Inflammatory macrophage (primary cell): Measurements from ENCODE around the gene GPR148.
A peak's percentile ranks its signal among the peaks of the same experiment; 100 is the strongest.
"Not testable (repeated sequence)": the region's sequence is repeated elsewhere in the genome, so short reads cannot be mapped to it uniquely, and the experiment has no call there.

Experiments used
- DNase-seq, 2 donors: peaks; one replicate each; pipeline ENCODE4 v3.0.0-alpha.2; 2020 to 2022
- total RNA-seq, 18 experiments: gene quantifications; one replicate each; lab custom pipeline; 2026; ENCODE audit warnings: mixed read lengths in 6 of 18, inconsistent platforms in 2 of 18; lab: John Stamatoyannopoulos, UW

The GPR148 gene, protein sequence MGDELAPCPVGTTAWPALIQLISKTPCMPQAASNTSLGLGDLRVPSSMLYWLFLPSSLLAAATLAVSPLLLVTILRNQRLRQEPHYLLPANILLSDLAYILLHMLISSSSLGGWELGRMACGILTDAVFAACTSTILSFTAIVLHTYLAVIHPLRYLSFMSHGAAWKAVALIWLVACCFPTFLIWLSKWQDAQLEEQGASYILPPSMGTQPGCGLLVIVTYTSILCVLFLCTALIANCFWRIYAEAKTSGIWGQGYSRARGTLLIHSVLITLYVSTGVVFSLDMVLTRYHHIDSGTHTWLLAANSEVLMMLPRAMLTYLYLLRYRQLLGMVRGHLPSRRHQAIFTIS
- 0 reads per million in 18 experiments for total RNA-seq

DNA sequence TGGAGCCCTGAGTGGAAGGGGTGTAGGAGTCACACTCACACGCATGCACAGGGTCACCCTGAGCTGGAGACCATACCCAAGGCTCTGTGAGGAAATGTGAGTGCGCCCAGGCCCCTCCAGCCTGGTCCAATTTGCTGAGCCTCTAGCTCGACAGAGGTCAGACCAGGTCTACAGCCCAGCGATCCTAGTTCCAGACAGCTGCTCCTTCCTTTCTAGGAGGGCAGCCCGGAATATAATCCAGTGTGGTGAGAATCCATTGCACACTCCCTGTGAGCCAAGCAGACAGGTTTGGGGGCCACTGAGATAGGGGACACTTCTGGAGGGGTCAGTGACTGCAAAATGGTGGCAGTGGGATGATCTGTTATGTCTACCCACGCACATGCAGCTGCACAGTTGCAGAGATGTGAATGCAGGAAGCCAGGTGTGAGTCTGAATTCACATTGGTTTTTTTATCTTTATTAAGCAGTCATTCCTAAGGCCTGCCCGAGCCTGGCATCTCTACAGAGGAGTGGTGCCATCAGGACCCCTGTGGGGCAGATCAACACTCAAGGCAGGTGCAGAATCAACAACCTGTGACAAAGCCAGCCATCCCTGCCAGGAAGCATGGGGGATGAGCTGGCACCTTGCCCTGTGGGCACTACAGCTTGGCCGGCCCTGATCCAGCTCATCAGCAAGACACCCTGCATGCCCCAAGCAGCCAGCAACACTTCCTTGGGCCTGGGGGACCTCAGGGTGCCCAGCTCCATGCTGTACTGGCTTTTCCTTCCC is at the start of gene GPR148:
GPR148 (plus strand) TSS at position 522 of the 768 bp plus-strand sequence; CDS start at position 604, 82 bp downstream.
- DNase-seq, result no peak

DNA sequence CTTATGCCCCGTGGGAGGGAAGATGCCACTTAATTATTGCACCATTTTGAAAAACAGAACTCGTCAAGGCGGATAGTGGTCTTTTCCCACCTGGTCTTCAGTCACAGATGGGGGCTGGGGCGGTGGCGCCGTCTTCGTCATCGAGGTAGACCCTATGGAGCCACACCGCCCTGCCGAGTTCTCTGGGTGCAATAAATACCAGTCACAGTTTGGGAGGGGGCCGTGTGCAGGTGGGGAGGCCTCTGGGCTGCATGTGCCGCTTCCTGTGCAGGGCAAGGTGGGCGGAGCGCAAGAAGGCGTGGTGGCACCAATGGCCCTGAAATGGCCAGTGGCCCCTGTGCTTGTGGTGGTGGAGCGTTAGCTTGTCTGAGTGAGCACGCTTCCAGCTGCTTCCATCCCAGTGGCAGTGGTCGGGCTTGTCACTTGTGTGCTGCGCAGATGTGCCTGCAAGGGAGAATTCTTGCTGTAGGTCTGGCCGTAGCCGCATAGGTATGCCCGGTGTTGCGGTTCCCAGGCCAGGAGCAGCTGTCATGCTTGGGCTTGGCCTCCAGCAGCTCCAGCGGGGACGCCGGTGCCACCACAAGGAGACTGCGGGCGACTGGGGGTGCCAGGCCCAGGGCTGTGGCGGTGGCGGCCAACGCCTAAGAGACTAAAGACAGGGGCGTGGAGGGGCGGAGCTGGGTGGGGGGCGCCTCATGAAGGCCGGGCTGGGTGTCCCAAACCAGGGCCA is 36.7 kb upstream of the GPR148 start:
- not testable (repeated sequence) for DNase-seq

- DNase-seq, result peak in 1 of 2 donors; percentile 2
Measured at GRCh38 chr2:130693474-130693873, 35.4 kb upstream of the GPR148 start.

- DNase-seq, result not testable (repeated sequence)
Measured at GRCh38 chr2:130703250-130703649, 25.6 kb upstream of the GPR148 start.

GRCh38 chr2:130714795-130715194 is 14.1 kb upstream of the GPR148 start:
- DNase-seq, result not testable (repeated sequence)

GRCh38 chr2:130720036-130720435 is 8.8 kb upstream of the GPR148 start:
- no peak for DNase-seq

- no peak for DNase-seq
Measured at GRCh38 chr2:130720528-130720927, 8.3 kb upstream of the GPR148 start.

- DNase-seq, result no peak
Measured at GRCh38 chr2:130724455-130724854, 4.4 kb upstream of the GPR148 start.

- no peak for DNase-seq
Measured at GRCh38 chr2:130726614-130727180, 2.2 kb upstream of the GPR148 start.

- DNase-seq, result peak; percentile 49 to 63
Measured at GRCh38 chr2:130727286-130727924, 1.5 kb upstream of the GPR148 start.

DNA sequence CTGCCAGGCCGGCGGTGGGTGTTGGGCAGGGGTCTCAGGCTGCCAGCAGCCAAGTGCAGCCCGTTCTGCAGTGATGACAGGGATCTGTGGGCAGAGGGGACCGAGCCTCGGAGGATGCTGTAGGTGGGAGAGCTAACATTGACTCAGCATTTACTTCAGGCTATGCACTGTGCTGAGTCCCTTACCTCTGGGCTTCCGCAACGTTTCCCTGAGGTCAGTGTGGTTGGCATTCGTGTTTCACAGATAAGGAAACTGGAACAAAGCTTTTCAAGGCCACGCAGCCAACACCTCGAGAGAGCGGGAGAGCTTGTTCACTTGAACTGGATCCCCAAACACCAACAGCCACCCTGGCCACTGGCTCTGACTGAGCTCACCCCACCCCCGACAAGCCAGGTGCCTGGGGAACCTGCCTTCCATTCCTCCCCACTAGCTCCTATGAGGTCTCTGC is 839 bp upstream of the GPR148 start:
- peak in 1 of 2 donors; percentile 3 for DNase-seq

GRCh38 chr2:130729322-130730299 is 741 bp downstream of the GPR148 start:
- no peak for DNase-seq

- not testable (repeated sequence) for DNase-seq
Measured at GRCh38 chr2:130732257-130732656, 3.4 kb downstream of the GPR148 start.

DNA sequence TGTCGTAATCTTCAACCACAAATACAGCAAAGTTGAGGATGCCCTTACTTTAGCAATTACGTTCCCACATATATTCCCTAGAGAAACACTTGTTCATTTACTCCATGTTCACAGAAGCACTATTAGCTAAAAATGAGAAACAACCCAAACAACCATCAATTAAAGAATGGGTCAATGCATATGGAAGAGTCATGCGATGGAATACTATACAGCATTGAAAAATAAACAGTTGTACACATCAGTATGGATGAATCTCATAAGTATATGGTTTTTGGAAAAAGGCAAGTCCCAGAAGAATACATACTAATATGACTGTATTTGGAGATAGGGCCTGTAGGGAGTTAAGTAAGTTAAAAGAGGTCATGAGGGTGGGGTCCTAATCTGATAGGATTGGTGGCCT is 6.3 kb downstream of the GPR148 start:
- DNase-seq, result no peak

GRCh38 chr2:130736487-130736886 is 7.6 kb downstream of the GPR148 start:
- no peak for DNase-seq

DNA sequence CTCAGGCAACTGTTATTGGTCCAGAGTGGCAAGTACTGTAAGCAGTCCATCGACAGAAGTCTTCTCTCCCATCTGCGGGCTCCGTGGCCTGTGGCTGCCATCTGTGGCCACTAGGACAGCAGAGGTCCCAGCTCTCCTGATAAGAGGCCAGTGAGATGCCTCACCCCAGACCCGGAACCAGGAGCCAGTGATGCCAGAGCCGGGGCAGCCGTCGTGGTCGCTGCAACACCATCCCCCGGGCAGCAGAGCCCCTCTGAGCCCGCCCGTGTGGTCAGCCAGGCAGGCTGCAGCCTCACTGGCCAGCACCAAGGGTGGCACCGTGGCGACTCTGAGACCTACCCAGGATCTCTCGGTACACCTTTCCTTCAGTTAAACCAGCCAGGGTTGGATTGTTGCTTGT is 8.7 kb downstream of the GPR148 start:
- DNase-seq, result no peak

DNA sequence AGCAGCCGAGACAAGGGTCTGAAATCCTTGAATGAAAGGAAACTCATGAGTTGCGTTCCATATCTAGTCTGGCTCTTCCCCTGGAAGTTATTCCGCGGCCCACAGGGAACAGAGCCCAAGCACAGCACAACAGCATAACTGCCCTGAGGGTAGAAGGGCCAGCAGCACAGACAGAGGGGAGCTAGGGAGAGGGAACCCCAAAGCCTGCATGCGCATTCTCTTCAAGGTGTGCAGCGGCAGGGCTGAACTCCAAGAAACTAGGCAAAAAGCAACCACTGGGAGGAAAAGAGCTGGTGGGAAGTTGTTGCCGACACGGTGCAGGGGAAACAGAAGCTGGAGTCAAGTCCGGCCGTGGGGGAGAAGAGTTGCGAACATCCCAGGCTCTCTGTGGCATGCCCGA is 11.8 kb downstream of the GPR148 start:
- no peak for DNase-seq

DNA sequence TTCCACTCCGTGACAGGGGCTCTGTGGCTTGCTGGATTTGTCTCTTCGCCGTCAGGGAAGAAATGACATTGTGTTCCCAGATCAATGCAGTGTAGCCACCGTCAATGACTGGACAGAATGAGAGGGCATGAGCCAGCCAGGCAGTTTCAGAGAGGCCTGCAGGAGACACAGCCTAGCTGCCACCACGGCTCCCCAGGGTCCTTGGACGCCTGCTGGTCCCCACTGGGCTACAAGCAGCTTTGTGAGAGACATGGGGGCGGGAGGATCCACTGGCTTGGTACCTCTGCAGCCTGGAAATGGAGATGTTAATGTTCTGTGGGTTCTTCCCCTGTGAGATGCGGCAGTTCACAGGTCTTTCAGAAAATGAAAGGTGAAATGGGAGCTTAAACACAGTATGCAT is 14.4 kb downstream of the GPR148 start:
- no peak for DNase-seq

DNA sequence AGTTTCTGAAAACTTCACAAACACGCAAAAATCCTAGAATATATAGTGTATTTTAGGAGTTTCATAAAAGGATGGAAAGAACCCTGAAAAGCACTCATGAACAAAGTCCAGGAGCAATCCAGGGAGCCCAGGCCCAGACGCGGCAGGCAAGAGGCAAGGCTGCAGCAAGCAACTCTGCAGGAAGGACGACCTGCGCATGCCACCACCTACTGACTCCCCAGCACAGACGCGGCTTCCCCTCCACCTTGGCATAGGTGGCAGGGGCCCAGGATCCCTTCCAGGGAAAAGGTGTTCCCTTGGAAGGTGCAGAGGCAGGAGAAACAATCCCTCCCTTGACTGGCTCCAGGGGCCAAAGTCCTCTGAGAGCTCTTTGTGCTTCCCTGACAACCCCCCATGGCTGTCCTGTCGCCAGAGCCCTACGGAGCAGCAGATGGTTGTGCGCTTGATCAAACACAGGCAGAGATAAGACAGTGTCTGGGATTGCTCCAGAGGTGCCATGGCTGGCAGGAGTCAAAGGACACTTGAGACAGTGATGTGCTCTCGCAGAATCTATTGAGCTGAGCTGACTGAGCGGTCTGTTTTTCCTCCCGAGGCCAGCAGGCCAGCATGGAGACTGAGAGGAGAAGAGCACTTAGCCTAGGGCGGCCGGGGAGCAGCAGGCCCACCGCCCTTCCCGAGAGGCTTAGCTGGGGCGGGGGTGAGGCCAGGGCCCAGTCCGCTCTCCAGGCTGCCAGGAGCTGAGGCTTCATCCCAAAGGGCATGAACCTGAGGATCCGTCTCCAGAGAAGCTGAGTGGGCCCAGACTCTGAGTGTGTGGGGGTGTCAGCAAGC is 15.6 kb downstream of the GPR148 start:
- DNase-seq, result no peak

- DNase-seq, result no peak
Measured at GRCh38 chr2:130749078-130749477, 20.2 kb downstream of the GPR148 start.
